SK-N-SH (cell line): ENCODE data around the gene GPR68. TPM values are rescaled to one million over a fixed set of nuclear protein-coding genes. Genes with fewer than 3 reads are reported as not detected.

Source experiments
- CTCF ChIA-PET: fragments of 300-600, 350-600 bp; formaldehyde crosslinking; extraction: SDS; loops from one replicate; lab custom pipeline; 2021; lab: Yijun Ruan, JAX
- POLR2A ChIA-PET: fragments of 350-600 bp; sonication (Branson Sonifier 250); formaldehyde crosslinking; extraction: SDS; loops from one replicate; lab custom pipeline; 2020; ENCODE audit warnings: antibody characterized with exemption, inconsistent platforms; lab: Yijun Ruan, JAX
- DNase-seq: peaks from one replicate; pipeline ENCODE4 v3.0.0; 2012
- H2AFZ ChIP-seq: fragments of 200-600 bp; sonication (generic); 2 replicates; pipeline ENCODE4 v1.8.1; 2016; ENCODE audit warnings: antibody characterized with exemption, mild to moderate bottlenecking, low read depth
- H3F3A ChIP-seq: fragments of 200-600 bp; sonication (generic); replicated peaks from 2 replicates; pipeline ENCODE3; 2016; ENCODE audit warnings: antibody characterized with exemption, mild to moderate bottlenecking; ENCODE audit not compliant: insufficient read depth
- H3K27ac ChIP-seq, 2 experiments: fragments of 200-500 bp in 1 of 2; fragments of 200-600 bp in 1 of 2; sonication (Bioruptor generic) in 1 of 2; sonication (generic), shearing (Covaris generic) in 1 of 2; 2 replicates each; pipeline versions ENCODE4 v1.5.1 to v1.6.1; 2014 to 2016; ENCODE audit warnings: low read depth in 2 of 2, inconsistent platforms in 1 of 2, low read length in 1 of 2, mild to moderate bottlenecking in 1 of 2, mixed read lengths in 1 of 2
- H3K27me3 ChIP-seq: fragments of 200-600 bp; sonication (generic), shearing (Covaris generic); 2 replicates; pipeline ENCODE4 v1.6.1; 2016; ENCODE audit warnings: mixed run types; ENCODE audit not compliant: insufficient read depth
- H3K36me3 ChIP-seq, 2 experiments: fragments of 200-500 bp in 1 of 2; fragments of 200-600 bp in 1 of 2; sonication (Bioruptor generic) in 1 of 2; sonication (generic) in 1 of 2; replicated peaks in 1 of 2; 2 replicates each; pipeline versions ENCODE3 to v1.5.1; 2014 to 2016; ENCODE audit warnings: low read length in 1 of 2, mild to moderate bottlenecking in 1 of 2; ENCODE audit not compliant: insufficient read depth in 2 of 2, control insufficient read depth in 1 of 2
- H3K4me1 ChIP-seq, 2 experiments: fragments of 200-500 bp in 1 of 2; fragments of 200-600 bp in 1 of 2; sonication (Bioruptor generic) in 1 of 2; sonication (generic), shearing (Covaris generic) in 1 of 2; 2 replicates each; pipeline versions ENCODE4 v1.5.1 to v1.6.1; 2014 to 2016; ENCODE audit warnings: low read depth in 1 of 2, low read length in 1 of 2, mixed run types in 1 of 2; ENCODE audit not compliant: insufficient read depth in 2 of 2, control insufficient read depth in 1 of 2
- H3K4me2 ChIP-seq: fragments of 200-600 bp; sonication (generic), shearing (Covaris generic); 2 replicates; pipeline ENCODE4 v1.6.1; 2017; ENCODE audit warnings: mixed run types
- H3K4me3 ChIP-seq, 2 experiments: fragments of 200-500 bp in 1 of 2; fragments of 200-600 bp in 1 of 2; sonication (Bioruptor generic) in 1 of 2; sonication (generic), shearing (Covaris generic) in 1 of 2; 2 replicates each; pipeline versions ENCODE4 v1.5.1 to v1.8.1; 2014 to 2016; ENCODE audit warnings: low read depth in 2 of 2, inconsistent platforms in 1 of 2, low read length in 1 of 2, mild to moderate bottlenecking in 1 of 2, mixed read lengths in 1 of 2, moderate library complexity in 1 of 2
- H3K79me2 ChIP-seq: fragments of 200-600 bp; sonication (generic); 2 replicates; pipeline ENCODE4 v1.8.1; 2017; ENCODE audit warnings: mild to moderate bottlenecking; ENCODE audit not compliant: insufficient read depth
- H3K9ac ChIP-seq: fragments of 200-600 bp; sonication (generic); 2 replicates; pipeline ENCODE4 v1.6.1; 2017; ENCODE audit warnings: mixed run types
- H3K9me2 ChIP-seq: fragments of 200-600 bp; sonication (generic); 2 replicates; pipeline ENCODE4 v1.6.1; 2017; ENCODE audit warnings: mixed run types
- H3K9me3 ChIP-seq: fragments of 200-600 bp; sonication (generic); 2 replicates; pipeline ENCODE4 v1.6.1; 2017; ENCODE audit warnings: mixed run types, mild to moderate bottlenecking, moderate library complexity
- H4K20me1 ChIP-seq: fragments of 200-600 bp; sonication (generic); 2 replicates; pipeline ENCODE4 v1.6.1; 2017; ENCODE audit warnings: mild to moderate bottlenecking, mixed run types; ENCODE audit not compliant: insufficient read depth
- CHD2 ChIP-seq: fragments of 150-350 bp; IDR thresholded peaks from 2 replicates; pipeline ENCODE4 v1.6.1; 2018; ENCODE audit warnings: low read length; ENCODE audit not compliant: partially characterized antibody
- ELF1 ChIP-seq: IDR thresholded peaks from 2 replicates; pipeline ENCODE4 v1.4.0; 2012
- FOSL2 ChIP-seq: IDR thresholded peaks from 2 replicates; pipeline ENCODE4 v1.4.0; 2012; ENCODE audit warnings: low read depth, mild to moderate bottlenecking, moderate library complexity, borderline replicate concordance
- FOXJ3 ChIP-seq: sonication (generic); formaldehyde crosslinking; IDR thresholded peaks from 2 replicates; pipeline ENCODE4 v1.5.1; 2020; ENCODE audit warnings: mild to moderate bottlenecking, missing genetic modification reagents
- FOXM1 ChIP-seq: IDR thresholded peaks from 2 replicates; pipeline ENCODE4 v1.4.0; 2012; ENCODE audit warnings: low read depth, mild to moderate bottlenecking
- JUND ChIP-seq: IDR thresholded peaks from 2 replicates; pipeline ENCODE4 v1.4.0; 2012
- MEF2A ChIP-seq: IDR thresholded peaks from 2 replicates; pipeline ENCODE4 v1.4.0; 2012; ENCODE audit warnings: low read depth, borderline replicate concordance
- MXI1 ChIP-seq: IDR thresholded peaks from 2 replicates; pipeline ENCODE4 v1.6.1; 2012; ENCODE audit warnings: mild to moderate bottlenecking, low read depth, low read length, improper control_type of control experiment
- NRF1 ChIP-seq: IDR thresholded peaks from 2 replicates; pipeline ENCODE4 v1.6.1; 2012; ENCODE audit warnings: low read depth, mild to moderate bottlenecking, low read length
- POLR2AphosphoS5 ChIP-seq: IDR thresholded peaks from 2 replicates; pipeline ENCODE4 v1.6.1; 2012; ENCODE audit warnings: low read depth, low read length
- RCOR1 ChIP-seq: fragments of 150-350 bp; IDR thresholded peaks from 2 replicates; pipeline ENCODE4 v1.6.1; 2017; ENCODE audit warnings: antibody characterized with exemption, low read length
- REST ChIP-seq: IDR thresholded peaks from 2 replicates; pipeline ENCODE4 v1.6.1; 2012; ENCODE audit warnings: mild to moderate bottlenecking, low read depth, low read length, moderate library complexity
- RXRA ChIP-seq: IDR thresholded peaks from 2 replicates; pipeline ENCODE4 v1.4.0; 2012; ENCODE audit warnings: low read depth, mild to moderate bottlenecking, borderline replicate concordance
- TAF1 ChIP-seq: IDR thresholded peaks from 2 replicates; pipeline ENCODE4 v1.6.1; 2012; ENCODE audit warnings: low read depth, mild to moderate bottlenecking, low read length, moderate library complexity, borderline replicate concordance
- TCF12 ChIP-seq: IDR thresholded peaks from 2 replicates; pipeline ENCODE4 v1.4.0; 2012
- TEAD4 ChIP-seq: IDR thresholded peaks from 2 replicates; pipeline ENCODE4 v1.4.0; 2012; ENCODE audit warnings: mild to moderate bottlenecking, borderline replicate concordance; ENCODE audit not compliant: insufficient read depth
- YY1 ChIP-seq: IDR thresholded peaks from 2 replicates; pipeline ENCODE4 v1.4.0; 2012; ENCODE audit warnings: low read depth, mild to moderate bottlenecking
- WGBS: methylation state at CpG from one replicate; pipeline ENCODE4 v1.1.6; 2017; ENCODE audit warnings: low lambda C conversion rate; 5-methylcytosine and 5-hydroxymethylcytosine counted together
- polyA plus RNA-seq, 3 experiments: library from polyadenylated mRNA; depleted of rRNA; stranded (reverse); fragments of >200 nt; gene quantifications; 2 replicates each; pipeline ENCODE4 v1.2.3, GENCODE V29; 2012
- TF ChIP-seq, protein P1 (sequence below): fragments of 200-600 bp; sonication (generic); IDR thresholded peaks from 2 replicates; pipeline ENCODE4 v1.6.1; 2017; ENCODE audit warnings: antibody characterized with exemption, mild to moderate bottlenecking, moderate library complexity
- TF ChIP-seq, protein P2 (sequence below): IDR thresholded peaks from 2 replicates; pipeline ENCODE4 v1.4.0; 2012; ENCODE audit warnings: low read depth, borderline replicate concordance

Gene GPR68
- polyA plus RNA-seq, 1 of the 3 experiments (the other 2 are of a cell fraction), result 0.18 TPM

GRCh38 chr14:91232052-91232451 is 12.5 kb downstream of the GPR68 start:
- CTCF ChIA-PET, result no interaction called here
- POLR2A ChIA-PET, result interaction anchor here (0.5 kb wide), 1 partner anchor 13 kb away, joined by 5 read pairs; no protein-coding TSS in a partner anchor
- 70% methylated on average over 2 of the region's 2 CpGs for WGBS

More at GRCh38 chr14:91232052-91232451, 12.5 kb downstream of the GPR68 start:
- H3K79me2 ChIP-seq, result no peaks in the 10 kb centered on the region
- H2AFZ ChIP-seq, result no peak overlapping the region
- no peak for TF ChIP-seq REST
- no peak for TF ChIP-seq FOXM1
- no peak for TF ChIP-seq ELF1
- TF ChIP-seq, protein P1, sequence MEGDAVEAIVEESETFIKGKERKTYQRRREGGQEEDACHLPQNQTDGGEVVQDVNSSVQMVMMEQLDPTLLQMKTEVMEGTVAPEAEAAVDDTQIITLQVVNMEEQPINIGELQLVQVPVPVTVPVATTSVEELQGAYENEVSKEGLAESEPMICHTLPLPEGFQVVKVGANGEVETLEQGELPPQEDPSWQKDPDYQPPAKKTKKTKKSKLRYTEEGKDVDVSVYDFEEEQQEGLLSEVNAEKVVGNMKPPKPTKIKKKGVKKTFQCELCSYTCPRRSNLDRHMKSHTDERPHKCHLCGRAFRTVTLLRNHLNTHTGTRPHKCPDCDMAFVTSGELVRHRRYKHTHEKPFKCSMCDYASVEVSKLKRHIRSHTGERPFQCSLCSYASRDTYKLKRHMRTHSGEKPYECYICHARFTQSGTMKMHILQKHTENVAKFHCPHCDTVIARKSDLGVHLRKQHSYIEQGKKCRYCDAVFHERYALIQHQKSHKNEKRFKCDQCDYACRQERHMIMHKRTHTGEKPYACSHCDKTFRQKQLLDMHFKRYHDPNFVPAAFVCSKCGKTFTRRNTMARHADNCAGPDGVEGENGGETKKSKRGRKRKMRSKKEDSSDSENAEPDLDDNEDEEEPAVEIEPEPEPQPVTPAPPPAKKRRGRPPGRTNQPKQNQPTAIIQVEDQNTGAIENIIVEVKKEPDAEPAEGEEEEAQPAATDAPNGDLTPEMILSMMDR, result no peak
- TF ChIP-seq MEF2A, result no peak
- TF ChIP-seq NRF1, result no peak
- TF ChIP-seq TEAD4, result no peak
- no peak for TF ChIP-seq JUND
- TF ChIP-seq TAF1, result no peak
- no peak for TF ChIP-seq CHD2
- TF ChIP-seq RCOR1, result no peak
- TF ChIP-seq FOSL2, result no peak
- TF ChIP-seq YY1, result no peak
- no peak for TF ChIP-seq POLR2AphosphoS5
- TF ChIP-seq RXRA, result no peak
- no peak for TF ChIP-seq MXI1
- no peak for TF ChIP-seq TCF12
- TF ChIP-seq, protein P2, sequence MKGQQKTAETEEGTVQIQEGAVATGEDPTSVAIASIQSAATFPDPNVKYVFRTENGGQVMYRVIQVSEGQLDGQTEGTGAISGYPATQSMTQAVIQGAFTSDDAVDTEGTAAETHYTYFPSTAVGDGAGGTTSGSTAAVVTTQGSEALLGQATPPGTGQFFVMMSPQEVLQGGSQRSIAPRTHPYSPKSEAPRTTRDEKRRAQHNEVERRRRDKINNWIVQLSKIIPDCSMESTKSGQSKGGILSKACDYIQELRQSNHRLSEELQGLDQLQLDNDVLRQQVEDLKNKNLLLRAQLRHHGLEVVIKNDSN, result no peak
- no peak for TF ChIP-seq FOXJ3
- no peak overlapping the region for H3K9ac ChIP-seq
- H4K20me1 ChIP-seq, result no peaks in the 10 kb centered on the region
- H3F3A ChIP-seq, result no peaks in the 10 kb centered on the region
- no peak for DNase-seq
- no peak overlapping the region for H3K27ac ChIP-seq
- no peaks in the 10 kb centered on the region for H3K36me3 ChIP-seq
- H3K4me1 ChIP-seq, result no peaks in the 10 kb centered on the region; a peak in 1 of 4 replicates
- H3K9me3 ChIP-seq, result no peaks in the 10 kb centered on the region
- no peaks in the 10 kb centered on the region for H3K27me3 ChIP-seq
- H3K4me2 ChIP-seq, result no peak overlapping the region
- no peaks in the 10 kb centered on the region for H3K9me2 ChIP-seq
- H3K4me3 ChIP-seq, result no peak overlapping the region
